ENCODE data around the gene CD101. TPM values are rescaled to one million over a fixed set of nuclear protein-coding genes. Genes with fewer than 3 reads are reported as not detected.

The CD101 gene
- total RNA-seq, 4 donors from 2014 or later: 1.2 to 5.3 (median 2.8) TPM

GRCh38 chr1:117026361-117026760, 24.8 kb downstream of the CD101 start:
- peaks cover 11% of the 10 kb centered on the region for H3K4me1 ChIP-seq
- H3K27me3 ChIP-seq: no peaks in the 10 kb centered on the region
- TF ChIP-seq POLR2AphosphoS5 (IDR thresholded peaks at IDR 0.05) (no peak), CTCF (IDR thresholded peaks at IDR 0.05) (no peak), POLR2A (IDR thresholded peaks at IDR 0.05) (no peak), EP300 (IDR thresholded peaks at IDR 0.05) (no peak)
- H3K9me3 ChIP-seq: no peaks in the 10 kb centered on the region
- DNase-seq (ENCODE audit: low spot score in 2 of 2): no peak
- WGBS: 66% methylated on average over 6 of the region's 6 CpGs
- H3K36me3 ChIP-seq: no peaks in the 10 kb centered on the region
- no peak overlapping the region for H3K4me3 ChIP-seq
- no peak overlapping the region for H3K27ac ChIP-seq

- no peaks in the 10 kb centered on the region for H3K36me3 ChIP-seq
Measured at GRCh38 chr1:117029685-117030084, 28.1 kb downstream of the CD101 start.

GRCh38 chr1:117030271-117030877, 28.8 kb downstream of the CD101 start:
- Histone ChIP-seq H3K27ac (no peak overlapping the region), H3K4me3 (no peak overlapping the region), H3K36me3 (no peaks in the 10 kb centered on the region), H3K9me3 (no peaks in the 10 kb centered on the region), H3K4me1 (peaks cover 11% of the 10 kb centered on the region), H3K27me3 (no peaks in the 10 kb centered on the region)
- WGBS: 75% methylated on average over 1 of the region's 1 CpG
- DNase-seq (ENCODE audit: low spot score in 2 of 2): no peak
- TF ChIP-seq POLR2AphosphoS5 (IDR thresholded peaks at IDR 0.05) (no peak), EP300 (IDR thresholded peaks at IDR 0.05) (no peak), CTCF (IDR thresholded peaks at IDR 0.05) (no peak), POLR2A (IDR thresholded peaks at IDR 0.05) (no peak)

More at GRCh38 chr1:117029685-117030084, 28.1 kb downstream of the CD101 start:
- H3K4me1 ChIP-seq: peaks cover 11% of the 10 kb centered on the region
- DNase-seq (ENCODE audit: low spot score in 2 of 2): no peak
- H3K4me3 ChIP-seq: no peak overlapping the region
- no peaks in the 10 kb centered on the region for H3K27me3 ChIP-seq
- 100% methylated on average over 1 of the region's 1 CpG for WGBS
- H3K9me3 ChIP-seq: no peaks in the 10 kb centered on the region
- TF ChIP-seq POLR2A (IDR thresholded peaks at IDR 0.05) (no peak), EP300 (IDR thresholded peaks at IDR 0.05) (no peak), POLR2AphosphoS5 (IDR thresholded peaks at IDR 0.05) (no peak), CTCF (IDR thresholded peaks at IDR 0.05) (no peak)
- no peak overlapping the region for H3K27ac ChIP-seq

GRCh38 chr1:117032266-117032665, 30.7 kb downstream of the CD101 start:
- DNase-seq (ENCODE audit: low spot score in 2 of 2): no peak
- H3K9me3 ChIP-seq: no peaks in the 10 kb centered on the region
- no peak overlapping the region for H3K27ac ChIP-seq
- no peaks in the 10 kb centered on the region for H3K27me3 ChIP-seq
- 88% methylated on average over 3 of the region's 3 CpGs for WGBS
- H3K4me3 ChIP-seq: no peak overlapping the region
- no peaks in the 10 kb centered on the region for H3K36me3 ChIP-seq
- TF ChIP-seq POLR2AphosphoS5 (IDR thresholded peaks at IDR 0.05) (no peak), EP300 (IDR thresholded peaks at IDR 0.05) (no peak), CTCF (IDR thresholded peaks at IDR 0.05) (no peak), POLR2A (IDR thresholded peaks at IDR 0.05) (no peak)
- H3K4me1 ChIP-seq: no peaks in the 10 kb centered on the region

DNA sequence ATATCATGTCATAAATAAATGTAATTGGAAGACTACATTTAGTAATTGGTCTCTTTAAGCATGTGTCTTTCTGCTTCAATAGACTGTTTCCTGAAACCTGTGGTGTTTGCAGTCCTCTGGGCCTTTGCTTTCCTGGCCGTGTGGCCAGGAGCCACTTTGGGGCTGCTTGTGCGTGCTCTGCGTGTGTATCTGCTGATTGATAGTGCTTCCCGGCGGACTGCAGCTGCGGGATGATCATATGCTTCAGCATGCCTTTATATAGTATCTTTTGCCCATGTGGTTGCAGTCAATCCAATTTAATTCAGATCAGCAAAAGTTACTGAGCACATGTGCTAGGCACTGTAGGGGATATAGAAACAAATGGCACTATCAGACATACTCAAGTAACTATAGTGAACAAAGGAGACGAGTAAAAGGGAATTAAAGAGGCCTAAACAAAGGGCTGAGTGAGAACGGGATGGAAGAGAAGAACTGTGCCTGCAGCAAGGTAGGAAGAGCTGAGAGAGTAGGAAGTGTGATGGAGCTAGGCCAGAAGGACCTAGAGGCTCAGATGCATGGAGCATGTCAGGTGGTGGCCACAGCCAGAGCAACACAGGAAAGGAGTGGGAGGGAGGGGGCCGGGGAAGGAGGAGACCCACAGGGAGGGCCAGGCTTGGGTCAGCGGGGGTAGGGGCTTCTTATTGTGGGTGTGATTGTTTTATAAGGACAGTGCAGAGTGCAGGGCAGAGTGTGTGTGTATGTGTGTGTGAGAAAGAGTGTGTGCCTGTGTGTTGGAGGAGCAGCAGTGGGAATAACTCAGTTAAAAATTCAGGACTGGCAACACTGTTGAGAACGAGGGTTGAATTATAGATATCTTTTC, 31.4 kb downstream of the CD101 start:
- Histone ChIP-seq H3K27me3 (no peaks in the 10 kb centered on the region), H3K9me3 (no peaks in the 10 kb centered on the region), H3K4me1 (no peaks in the 10 kb centered on the region), H3K36me3 (no peaks in the 10 kb centered on the region), H3K27ac (no peak overlapping the region), H3K4me3 (no peak overlapping the region)
- 77% methylated on average over 11 of the region's 11 CpGs for WGBS
- TF ChIP-seq CTCF (IDR thresholded peaks at IDR 0.05) (no peak), POLR2A (IDR thresholded peaks at IDR 0.05) (no peak), EP300 (IDR thresholded peaks at IDR 0.05) (no peak), POLR2AphosphoS5 (IDR thresholded peaks at IDR 0.05) (no peak)
- DNase-seq (ENCODE audit: low spot score in 2 of 2): no peak
